ENCODE measurements around the gene DHDH. TPM values are rescaled to one million over a fixed set of nuclear protein-coding genes. Genes with fewer than 3 reads are reported as not detected.
A peak's percentile ranks its signal among the peaks of the same experiment; 100 is the strongest.

Gene DHDH
- total and polyA plus RNA-seq, 2 of the 13 experiments (the other 11 are each of a cell fraction or from before 2014, with no cell fraction given), result 0.13 to 0.91 TPM

GRCh38 chr19:48986211-48986610 is 52.7 kb downstream of the DHDH start:
- Histone ChIP-seq H3K79me2 (ENCODE audit: insufficient read depth, low read length) (peaks cover 10% of the 10 kb centered on the region), H3K9me3 (ENCODE audit: low read length) (no peaks in the 10 kb centered on the region), H3K9ac (ENCODE audit: insufficient read depth, low read depth, low read length) (no peak overlapping the region), H4K20me1 (ENCODE audit: insufficient read depth, low read length) (no peaks in the 10 kb centered on the region), H2AFZ (ENCODE audit: low read length) (no peak overlapping the region), H3K27ac (ENCODE audit: extremely low read length, insufficient read depth, low read length) (no peak overlapping the region), H3K4me1 (ENCODE audit: insufficient read depth, low read length) (peaks cover 14% of the 10 kb centered on the region), H3K4me3 (replicated peaks in 1 of 3; ENCODE audit: insufficient read depth in 1 of 3, low read depth in 2 of 3, low read length in 3 of 3) (no peak overlapping the region), H3K27me3 (ENCODE audit: control insufficient read depth in 1 of 2, insufficient read depth in 2 of 2, low read length in 2 of 2) (no peaks in the 10 kb centered on the region), H3K4me2 (ENCODE audit: low read depth, low read length) (no peak overlapping the region), H3K36me3 (replicated peaks in 1 of 2; ENCODE audit: control insufficient read depth in 1 of 2, insufficient read depth in 2 of 2, low read length in 2 of 2) (peaks cover 20 to 54% of the 10 kb centered on the region in 2 experiments; a peak in 4 of 5 replicates)
- BruUV-seq (replicated peaks), result no TSS peak
- ATAC-seq (no peak), FAIRE-seq (no peak), DNase-seq (ENCODE audit: low spot score) (no peak)
- TF ChIP-seq ZNF674 (CRISPR knock-in tag; IDR thresholded peaks at IDR 0.05; ENCODE audit: low read depth) (no peak), HNF4G (IDR thresholded peaks at IDR 0.05; ENCODE audit: borderline replicate concordance, low read depth, low read length) (no peak), HNF4G (CRISPR knock-in tag; IDR thresholded peaks at IDR 0.05; ENCODE audit: borderline replicate concordance, low read depth) (no peak), SMARCC2 (IDR thresholded peaks at IDR 0.05) (no peak), ZNF484 (CRISPR knock-in tag; IDR thresholded peaks at IDR 0.05; ENCODE audit: borderline replicate concordance, low read depth) (no peak), ZNF143 (CRISPR knock-in tag; IDR thresholded peaks at IDR 0.05) (peak; percentile 56), RXRB (CRISPR knock-in tag; IDR thresholded peaks at IDR 0.05; ENCODE audit: borderline replicate concordance) (no peak), YEATS2 (CRISPR knock-in tag; IDR thresholded peaks at IDR 0.05; ENCODE audit: borderline replicate concordance) (no peak)
- TF ChIP-seq, protein P1, sequence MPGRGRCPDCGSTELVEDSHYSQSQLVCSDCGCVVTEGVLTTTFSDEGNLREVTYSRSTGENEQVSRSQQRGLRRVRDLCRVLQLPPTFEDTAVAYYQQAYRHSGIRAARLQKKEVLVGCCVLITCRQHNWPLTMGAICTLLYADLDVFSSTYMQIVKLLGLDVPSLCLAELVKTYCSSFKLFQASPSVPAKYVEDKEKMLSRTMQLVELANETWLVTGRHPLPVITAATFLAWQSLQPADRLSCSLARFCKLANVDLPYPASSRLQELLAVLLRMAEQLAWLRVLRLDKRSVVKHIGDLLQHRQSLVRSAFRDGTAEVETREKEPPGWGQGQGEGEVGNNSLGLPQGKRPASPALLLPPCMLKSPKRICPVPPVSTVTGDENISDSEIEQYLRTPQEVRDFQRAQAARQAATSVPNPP (CRISPR knock-in tag; IDR thresholded peaks at IDR 0.05), result no peak
- ChIA-PET CTCF (ENCODE audit: low intra/inter-chr PET ratio, low total read pairs) (no interaction called here), POLR2A (no interaction called here)
- 99% methylated on average over 3 of the region's 3 CpGs for WGBS (ENCODE audit: low lambda C conversion rate)
- intact Hi-C loops (cut with micrococcal nuclease; ENCODE audit: unreplicated experiment), result no loop called here
- in situ Hi-C loops (cut with HindIII; ENCODE audit: extremely low pct_ligation_motif_present, low pct_unique_long_range_greater_than_20kb), result no loop called here
